Transverse colon (tissue), 4 donors: ENCODE measurements around the gene POU2F2. TPM values are rescaled to one million over a fixed set of nuclear protein-coding genes. Genes with fewer than 3 reads are reported as not detected.

Experiments
- DNase-seq: peaks from one replicate; pipeline ENCODE4 v3.0.0-alpha.2; 2019
- H3K27ac ChIP-seq, 4 donors: fragments of 200-600 bp; sonication (generic); 2 replicates each; pipeline ENCODE4 v1.5.1; 2016 to 2018; ENCODE audit warnings: inconsistent platforms in 4 of 4
- H3K27me3 ChIP-seq: fragments of 200-600 bp; sonication (generic); 2 replicates; pipeline ENCODE4 v1.5.1; 2017; ENCODE audit warnings: inconsistent platforms
- H3K36me3 ChIP-seq, 4 donors: fragments of 200-600 bp; sonication (generic); 2 replicates each; pipeline ENCODE4 v1.5.1; 2017 to 2019; ENCODE audit warnings: inconsistent platforms in 4 of 4
- H3K4me1 ChIP-seq, 4 donors: fragments of 200-600 bp; sonication (generic); 2 replicates each; pipeline ENCODE4 v1.5.1; 2017 to 2020; ENCODE audit warnings: inconsistent platforms in 4 of 4
- H3K4me3 ChIP-seq, 4 donors: fragments of 200-600 bp; sonication (generic); 1 replicate in 1 of 4; 2 replicates in 3 of 4; pipeline versions ENCODE4 v1.5.1 to v1.6.1; 2017 to 2019; ENCODE audit warnings: inconsistent platforms in 4 of 4
- H3K9me3 ChIP-seq, 2 donors: fragments of 200-600 bp; sonication (generic); 2 replicates each; pipeline ENCODE4 v1.5.1; 2017 to 2019; ENCODE audit warnings: inconsistent platforms in 2 of 2
- CTCF ChIP-seq, 5 experiments: fragments of 200-600 bp in 3 of 5; fragments of 450-650 bp in 2 of 5; sonication (generic) in 3 of 5; IDR thresholded peaks; 1 replicate in 2 of 5; 2 replicates in 3 of 5; pipeline ENCODE4 v1.5.1; 2016 to 2017; ENCODE audit warnings: antibody characterized with exemption in 5 of 5, inconsistent platforms in 3 of 5, mild to moderate bottlenecking in 2 of 5, moderate library complexity in 1 of 5
- EP300 ChIP-seq: sonication (generic); formaldehyde crosslinking; IDR thresholded peaks from one replicate; pipeline ENCODE4 v1.6.1; 2017; ENCODE audit warnings: antibody characterized with exemption, low read depth
- POLR2A ChIP-seq: fragments of 450-650 bp; IDR thresholded peaks from one replicate; pipeline ENCODE4 v1.6.1; 2016; ENCODE audit warnings: antibody characterized with exemption, mild to moderate bottlenecking, moderate library complexity
- POLR2AphosphoS5 ChIP-seq, 3 donors: sonication (generic); formaldehyde crosslinking; IDR thresholded peaks; one replicate each; pipeline ENCODE4 v1.6.1; 2016; ENCODE audit warnings: antibody characterized with exemption in 3 of 3
- WGBS, 2 donors: methylation state at CpG; one replicate each; pipeline ENCODE4 v1.1.5; 2018; ENCODE audit warnings: low coverage in 1 of 2; 5-methylcytosine and 5-hydroxymethylcytosine counted together
- in situ Hi-C, 4 donors: fragments of 200-750 bp; cut with MboI; loops; one replicate each; pipeline versions ENCODE4 v1.15.0 to v1.15.1; 2017; ENCODE audit warnings: low sequenced_read_pairs in 3 of 4, low pct_ligation_motif_present in 1 of 4, low pct_unique_long_range_greater_than_20kb in 1 of 4
- intact Hi-C: fragments of 100-400 bp; cut with DNase I; formaldehyde crosslinking; loops from one replicate; pipeline ENCODE4 v1.15.1; 2023; ENCODE audit warnings: low total_unique reads
- total RNA-seq, 4 donors: library from RNA; depleted of rRNA; stranded (reverse); fragments of >200 nt; gene quantifications; one replicate each; pipeline ENCODE4 v1.1.0, GENCODE V29; 2016

Gene POU2F2
- total RNA-seq, 4 donors from 2014 or later = 0.96 to 7.1 (median 3.4) TPM

GRCh38 chr19:42173695-42174094, 41.4 kb upstream of the POU2F2 start:
- in situ Hi-C loops = no loop called here
- H3K4me3 ChIP-seq = no peak overlapping the region
- 78 to 100% methylated on average over 1 to 5 of the region's 5 CpGs for WGBS, 2 donors
- H3K4me1 ChIP-seq = peaks cover 6 to 19% (median 16%) of the 10 kb centered on the region in 4 donors
- H3K27ac ChIP-seq = no peak overlapping the region
- H3K36me3 ChIP-seq = no peaks in the 10 kb centered on the region
- intact Hi-C loops = no loop called here
- H3K27me3 ChIP-seq = peaks cover 54% of the 10 kb centered on the region
- DNase-seq = no peak
- TF ChIP-seq CTCF (IDR thresholded peaks at IDR 0.05) (no peak), POLR2AphosphoS5 (IDR thresholded peaks at IDR 0.05) (no peak), POLR2A (no peak), EP300 (no peak)
- no peaks in the 10 kb centered on the region for H3K9me3 ChIP-seq

DNA sequence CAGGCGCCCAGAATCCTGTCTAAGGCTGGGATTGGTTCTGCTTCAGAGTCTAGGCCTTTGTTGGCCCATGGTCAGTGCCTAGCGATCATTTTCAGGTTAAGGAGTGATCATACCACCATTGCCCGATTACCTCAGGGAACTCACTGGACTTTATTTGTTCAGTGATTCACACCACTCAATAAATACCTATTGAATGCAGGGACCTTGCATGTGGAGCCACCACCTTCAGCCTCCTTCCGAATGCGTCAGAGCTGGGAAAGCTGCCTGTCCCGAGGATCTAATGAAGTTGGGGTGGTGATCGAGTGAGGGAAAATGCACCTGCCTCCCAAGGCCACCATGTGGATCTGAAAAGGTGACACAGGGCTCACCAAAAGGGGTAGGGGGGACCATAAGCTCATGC, 40.0 kb upstream of the POU2F2 start:
- intact Hi-C loops (no loop called here), in situ Hi-C loops (no loop called here)
- H3K36me3 ChIP-seq = no peaks in the 10 kb centered on the region
- H3K27me3 ChIP-seq = peaks cover 39% of the 10 kb centered on the region
- no peak overlapping the region for H3K27ac ChIP-seq
- no peaks in the 10 kb centered on the region for H3K9me3 ChIP-seq
- TF ChIP-seq CTCF (IDR thresholded peaks at IDR 0.05) = no peak
- no peak for TF ChIP-seq POLR2AphosphoS5 (IDR thresholded peaks at IDR 0.05)
- no peak for TF ChIP-seq POLR2A
- no peak for TF ChIP-seq EP300
- H3K4me3 ChIP-seq = no peak overlapping the region
- WGBS, 2 donors = 67 to 88% methylated on average over 1 to 7 of the region's 7 CpGs
- DNase-seq = no peak
- H3K4me1 ChIP-seq = peaks cover 6 to 16% (median 15%) of the 10 kb centered on the region in 4 donors

GRCh38 chr19:42170715-42171114, 38.5 kb upstream of the POU2F2 start:
- H3K27ac ChIP-seq = no peak overlapping the region
- 84 to 95% methylated on average over 4 to 16 of the region's 16 CpGs for WGBS, 2 donors
- H3K4me3 ChIP-seq = no peak overlapping the region
- in situ Hi-C loops (no loop called here), intact Hi-C loops (no loop called here)
- TF ChIP-seq CTCF (IDR thresholded peaks at IDR 0.05) (no peak), POLR2AphosphoS5 (IDR thresholded peaks at IDR 0.05) (no peak), EP300 (no peak), POLR2A (no peak)
- DNase-seq = no peak
- H3K4me1 ChIP-seq = peaks cover 2 to 5% (median 3%) of the 10 kb centered on the region in 4 donors
- no peaks in the 10 kb centered on the region for H3K9me3 ChIP-seq
- no peaks in the 10 kb centered on the region for H3K36me3 ChIP-seq
- H3K27me3 ChIP-seq = peaks cover 25% of the 10 kb centered on the region

DNA sequence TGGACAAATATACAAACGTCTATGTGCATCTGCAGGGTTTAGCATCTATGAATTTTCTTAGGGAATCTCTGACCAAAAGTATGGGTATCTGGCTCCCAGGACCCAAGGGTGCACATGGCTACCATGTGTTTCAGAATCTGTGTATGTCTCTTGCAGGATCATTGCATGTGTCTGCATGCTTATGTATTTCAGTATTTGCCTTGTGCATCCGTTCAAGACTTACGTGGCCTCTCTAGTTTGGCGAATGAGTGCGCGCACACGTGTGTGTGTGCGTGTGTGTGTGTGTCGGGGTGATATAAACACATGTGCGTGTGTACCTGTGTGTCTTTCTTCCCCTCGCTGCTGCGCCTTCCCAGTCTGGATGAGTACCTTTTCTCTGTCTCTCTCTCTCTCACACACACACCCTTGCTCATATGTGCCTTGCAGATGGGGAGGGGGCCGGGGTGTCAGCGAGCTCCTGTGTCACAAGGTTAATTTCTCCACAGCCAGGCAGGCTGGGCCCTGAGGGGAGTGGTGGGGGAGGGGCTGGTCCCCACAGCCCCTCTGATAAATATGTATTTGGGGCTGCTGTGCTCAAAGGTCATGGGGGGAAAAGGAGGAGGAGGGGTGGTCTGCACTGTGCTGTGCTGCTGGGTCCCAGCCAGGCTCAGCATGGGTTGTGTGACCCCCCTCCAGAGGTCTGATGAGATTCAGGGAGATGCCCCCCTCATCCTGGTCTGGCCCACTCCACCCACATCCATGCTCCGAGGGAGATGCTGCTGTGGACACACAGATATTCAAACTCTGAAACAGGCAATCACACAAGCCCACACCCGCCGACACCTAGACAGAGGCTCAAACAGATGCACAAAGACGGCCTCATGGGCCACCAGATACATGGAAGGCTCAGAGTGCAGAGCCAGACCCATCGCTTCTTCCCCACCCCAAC, 37.5 kb upstream of the POU2F2 start:
- 50 to 75% methylated on average over 1 to 19 of the region's 19 CpGs for whole genome bisulfite sequencing, 2 donors
- Histone ChIP-seq H3K27ac (no peak overlapping the region), H3K9me3 (no peaks in the 10 kb centered on the region), H3K36me3 (no peaks in the 10 kb centered on the region), H3K4me3 (no peak overlapping the region), H3K4me1 (no peaks in the 10 kb centered on the region), H3K27me3 (peaks cover 15% of the 10 kb centered on the region)
- in situ Hi-C loops (no loop called here), intact Hi-C loops (no loop called here)
- no peak for DNase-seq
- TF ChIP-seq POLR2A (no peak), POLR2AphosphoS5 (IDR thresholded peaks at IDR 0.05) (no peak), EP300 (no peak), CTCF (IDR thresholded peaks at IDR 0.05) (no peak)
